GM12892 (cell line): ENCODE measurements around the gene TRRAP.
"Not testable (repeated sequence)": the region's sequence is repeated elsewhere in the genome, so short reads cannot be mapped to it uniquely, and the experiment has no call there.

Experiments
- POLR2A ChIP-seq: IDR thresholded peaks from 2 replicates; pipeline ENCODE4 v1.6.1; 2011; ENCODE audit warnings: low read depth, low read length, control low read depth
- POLR2AphosphoS5 ChIP-seq: IDR thresholded peaks from 2 replicates; pipeline ENCODE4 v1.6.1; 2011; ENCODE audit warnings: low read depth, low read length, control low read depth
- TAF1 ChIP-seq: IDR thresholded peaks from 2 replicates; pipeline ENCODE4 v1.6.1; 2011; ENCODE audit warnings: low read depth, mild to moderate bottlenecking, control low read depth, low read length, borderline replicate concordance

DNA sequence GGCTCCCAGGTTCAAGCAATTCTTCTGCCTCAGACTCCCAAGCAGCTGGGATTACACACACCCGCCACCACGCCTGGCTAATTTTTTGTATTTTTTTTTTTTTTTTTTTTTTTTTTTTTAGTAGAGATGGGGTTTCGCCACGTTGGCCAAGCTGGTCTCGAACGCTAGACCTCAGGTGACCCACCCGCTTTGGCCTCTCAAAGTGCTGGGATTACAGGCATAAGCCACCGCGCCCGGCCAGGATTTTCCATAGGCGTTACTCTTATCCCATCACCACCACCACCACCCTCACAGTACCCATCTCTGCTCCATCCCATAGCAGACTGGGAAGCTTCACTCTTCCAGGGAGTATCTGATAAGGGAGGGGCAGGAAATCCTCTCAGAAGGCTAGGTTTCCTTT is 4.7 kb upstream of the TRRAP start:
- not testable (repeated sequence) for TF ChIP-seq POLR2AphosphoS5, TAF1, POLR2A
